Measurements from ENCODE around the gene SOX18.
A peak's percentile ranks its signal among the peaks of the same experiment; 100 is the strongest.

Gene SOX18

GRCh38 chr20:64005394-64005793, 44.0 kb downstream of the SOX18 start:
- no peak overlapping the region for H3K4me3 ChIP-seq (ENCODE audit: low read depth, low read length)
- no peak overlapping the region for H3K14ac ChIP-seq (ENCODE audit: low read length)
- no peaks in the 10 kb centered on the region for H3K79me1 ChIP-seq (ENCODE audit: low read length)
- no peak overlapping the region for H3K9ac ChIP-seq (ENCODE audit: low read length)
- H3K4ac ChIP-seq (ENCODE audit: low read depth, low read length): no peak overlapping the region
- H4K12ac ChIP-seq (ENCODE audit: low read depth, low read length): no peak overlapping the region
- no peak overlapping the region for H2BK12ac ChIP-seq (ENCODE audit: low read length)
- H3K18ac ChIP-seq (ENCODE audit: low read length): no peak overlapping the region
- H3K4me1 ChIP-seq (ENCODE audit: control insufficient read depth in 1 of 2, insufficient read depth in 2 of 2, low read length in 2 of 2): no peaks in the 10 kb centered on the region
- H2BK120ac ChIP-seq (ENCODE audit: insufficient read depth, low read length, poor library complexity): no peak overlapping the region
- no peak overlapping the region for H2BK5ac ChIP-seq (ENCODE audit: low read depth, low read length, poor library complexity)
- WGBS (ENCODE audit: extremely low coverage, insufficient coverage, insufficient read length): no CpG with 5 or more reads among the region's 6 CpGs
- no peaks in the 10 kb centered on the region for H3K9me3 ChIP-seq (ENCODE audit: insufficient read depth, low read depth, low read length)
- H4K8ac ChIP-seq (ENCODE audit: low read depth, low read length): no peak overlapping the region
- no peak overlapping the region for H4K91ac ChIP-seq (ENCODE audit: low read depth, low read length)
- H2AFZ ChIP-seq (ENCODE audit: insufficient read depth, low read length, poor library complexity): no peak overlapping the region
- peaks cover 55 to 69% of the 10 kb centered on the region in 2 experiments for H3K36me3 ChIP-seq (ENCODE audit: control insufficient read depth in 1 of 2, insufficient read depth in 2 of 2, low read length in 2 of 2)
- H3K27me3 ChIP-seq (ENCODE audit: insufficient read depth, low read length): no peaks in the 10 kb centered on the region
- no peak overlapping the region for H3K4me2 ChIP-seq (ENCODE audit: low read length)
- no peak overlapping the region for H3K27ac ChIP-seq (ENCODE audit: low read depth, low read length)
- H3K79me2 ChIP-seq (ENCODE audit: control insufficient read depth, insufficient read depth, low read length, poor library complexity): no peaks in the 10 kb centered on the region
- no peak for DNase-seq
- H3K23ac ChIP-seq (ENCODE audit: low read length): no peak overlapping the region
- H2AK5ac ChIP-seq (ENCODE audit: low read length): no peak overlapping the region

- Histone ChIP-seq H3K9ac (ENCODE audit: low read length) (peak overlapping the region; percentile 49), H2AFZ (ENCODE audit: insufficient read depth, low read length, poor library complexity) (no peak overlapping the region), H3K14ac (ENCODE audit: low read length) (no peak overlapping the region)
These were observed 45.3 kb downstream of the SOX18 start for GRCh38 chr20:64003960-64004725.

GRCh38 chr20:64001607-64002011, 47.8 kb downstream of the SOX18 start:
- Histone ChIP-seq H3K79me2 (ENCODE audit: control insufficient read depth, insufficient read depth, low read length, poor library complexity) (no peaks in the 10 kb centered on the region), H3K18ac (ENCODE audit: low read length) (no peak overlapping the region), H3K27me3 (ENCODE audit: insufficient read depth, low read length) (no peaks in the 10 kb centered on the region), H4K12ac (ENCODE audit: low read depth, low read length) (no peak overlapping the region), H2BK120ac (ENCODE audit: insufficient read depth, low read length, poor library complexity) (no peak overlapping the region), H3K79me1 (ENCODE audit: low read length) (no peaks in the 10 kb centered on the region), H3K9me3 (ENCODE audit: insufficient read depth, low read depth, low read length) (no peaks in the 10 kb centered on the region), H2AK5ac (ENCODE audit: low read length) (no peak overlapping the region), H2AFZ (ENCODE audit: insufficient read depth, low read length, poor library complexity) (no peak overlapping the region), H3K4me3 (ENCODE audit: low read depth, low read length) (no peak overlapping the region), H3K4me2 (ENCODE audit: low read length) (no peak overlapping the region), H4K91ac (ENCODE audit: low read depth, low read length) (no peak overlapping the region), H4K8ac (ENCODE audit: low read depth, low read length) (no peak overlapping the region), H3K27ac (ENCODE audit: low read depth, low read length) (no peak overlapping the region), H3K36me3 (ENCODE audit: control insufficient read depth in 1 of 2, insufficient read depth in 2 of 2, low read length in 2 of 2) (peaks cover 59 to 73% of the 10 kb centered on the region in 2 experiments), H3K4me1 (ENCODE audit: control insufficient read depth in 1 of 2, insufficient read depth in 2 of 2, low read length in 2 of 2) (no peaks in the 10 kb centered on the region), H2BK5ac (ENCODE audit: low read depth, low read length, poor library complexity) (no peak overlapping the region), H3K9ac (ENCODE audit: low read length) (no peak overlapping the region), H3K14ac (ENCODE audit: low read length) (no peak overlapping the region), H3K23ac (ENCODE audit: low read length) (no peak overlapping the region), H3K4ac (ENCODE audit: low read depth, low read length) (no peak overlapping the region), H2BK12ac (ENCODE audit: low read length) (no peak overlapping the region)
- DNase-seq: no peak
- WGBS (ENCODE audit: extremely low coverage, insufficient coverage, insufficient read length): no CpG with 5 or more reads among the region's 11 CpGs

More at GRCh38 chr20:64003960-64004725, 45.3 kb downstream of the SOX18 start:
- H2BK5ac ChIP-seq (ENCODE audit: low read depth, low read length, poor library complexity): no peak overlapping the region
- H3K4me3 ChIP-seq (ENCODE audit: low read depth, low read length): no peak overlapping the region
- no peaks in the 10 kb centered on the region for H3K79me2 ChIP-seq (ENCODE audit: control insufficient read depth, insufficient read depth, low read length, poor library complexity)
- no peak overlapping the region for H2BK12ac ChIP-seq (ENCODE audit: low read length)
- no peak for DNase-seq
- H3K79me1 ChIP-seq (ENCODE audit: low read length): no peaks in the 10 kb centered on the region
- H4K91ac ChIP-seq (ENCODE audit: low read depth, low read length): no peak overlapping the region
- H2AK5ac ChIP-seq (ENCODE audit: low read length): no peak overlapping the region
- H3K36me3 ChIP-seq (ENCODE audit: control insufficient read depth in 1 of 2, insufficient read depth in 2 of 2, low read length in 2 of 2): peaks cover 60 to 71% of the 10 kb centered on the region in 2 experiments
- no peak overlapping the region for H3K18ac ChIP-seq (ENCODE audit: low read length)
- H3K4me1 ChIP-seq (ENCODE audit: control insufficient read depth in 1 of 2, insufficient read depth in 2 of 2, low read length in 2 of 2): no peaks in the 10 kb centered on the region
- no CpG with 5 or more reads among the region's 7 CpGs for WGBS (ENCODE audit: extremely low coverage, insufficient coverage, insufficient read length)
- no peak overlapping the region for H2BK120ac ChIP-seq (ENCODE audit: insufficient read depth, low read length, poor library complexity)
- no peak overlapping the region for H3K4ac ChIP-seq (ENCODE audit: low read depth, low read length)
- H4K12ac ChIP-seq (ENCODE audit: low read depth, low read length): no peak overlapping the region
- H3K23ac ChIP-seq (ENCODE audit: low read length): no peak overlapping the region
- H3K4me2 ChIP-seq (ENCODE audit: low read length): no peak overlapping the region
- no peaks in the 10 kb centered on the region for H3K27me3 ChIP-seq (ENCODE audit: insufficient read depth, low read length)
- no peak overlapping the region for H3K27ac ChIP-seq (ENCODE audit: low read depth, low read length)
- no peak overlapping the region for H4K8ac ChIP-seq (ENCODE audit: low read depth, low read length)
- H3K9me3 ChIP-seq (ENCODE audit: insufficient read depth, low read depth, low read length): no peaks in the 10 kb centered on the region

- H3K4me2 ChIP-seq (ENCODE audit: low read length): no peak overlapping the region
- H3K9me3 ChIP-seq (ENCODE audit: insufficient read depth, low read depth, low read length): no peaks in the 10 kb centered on the region
- H3K79me1 ChIP-seq (ENCODE audit: low read length): no peaks in the 10 kb centered on the region
- no peak overlapping the region for H3K4ac ChIP-seq (ENCODE audit: low read depth, low read length)
- no peak overlapping the region for H2AFZ ChIP-seq (ENCODE audit: insufficient read depth, low read length, poor library complexity)
- H3K79me2 ChIP-seq (ENCODE audit: control insufficient read depth, insufficient read depth, low read length, poor library complexity): no peaks in the 10 kb centered on the region
- no CpG with 5 or more reads among the region's 12 CpGs for WGBS (ENCODE audit: extremely low coverage, insufficient coverage, insufficient read length)
- no peak overlapping the region for H4K8ac ChIP-seq (ENCODE audit: low read depth, low read length)
- H3K9ac ChIP-seq (ENCODE audit: low read length): peak overlapping the region; percentile 63
- H3K36me3 ChIP-seq (ENCODE audit: control insufficient read depth in 1 of 2, insufficient read depth in 2 of 2, low read length in 2 of 2): peaks cover 63 to 76% of the 10 kb centered on the region in 2 experiments
- H3K18ac ChIP-seq (ENCODE audit: low read length): no peak overlapping the region
- no peak overlapping the region for H2AK5ac ChIP-seq (ENCODE audit: low read length)
- no peak for DNase-seq
- no peak overlapping the region for H3K27ac ChIP-seq (ENCODE audit: low read depth, low read length)
- H3K23ac ChIP-seq (ENCODE audit: low read length): no peak overlapping the region
- H3K4me3 ChIP-seq (ENCODE audit: low read depth, low read length): no peak overlapping the region
- H4K91ac ChIP-seq (ENCODE audit: low read depth, low read length): no peak overlapping the region
- H3K4me1 ChIP-seq (ENCODE audit: control insufficient read depth in 1 of 2, insufficient read depth in 2 of 2, low read length in 2 of 2): no peaks in the 10 kb centered on the region
- no peak overlapping the region for H4K12ac ChIP-seq (ENCODE audit: low read depth, low read length)
- H2BK12ac ChIP-seq (ENCODE audit: low read length): no peak overlapping the region
- no peak overlapping the region for H2BK5ac ChIP-seq (ENCODE audit: low read depth, low read length, poor library complexity)
- no peaks in the 10 kb centered on the region for H3K27me3 ChIP-seq (ENCODE audit: insufficient read depth, low read length)
- no peak overlapping the region for H2BK120ac ChIP-seq (ENCODE audit: insufficient read depth, low read length, poor library complexity)
- no peak overlapping the region for H3K14ac ChIP-seq (ENCODE audit: low read length)
These were observed 48.5 kb downstream of the SOX18 start for GRCh38 chr20:64000906-64001305.

All from trophoblast cell (in vitro differentiated cells and primary cell).